Measurements from ENCODE around the gene DIP2B. TPM values are rescaled to one million over a fixed set of nuclear protein-coding genes. Genes with fewer than 3 reads are reported as not detected.
"Not testable (repeated sequence)": the region's sequence is repeated elsewhere in the genome, so short reads cannot be mapped to it uniquely, and the experiment has no call there.

DIP2B gene
- polyA plus RNA-seq, 1 of the 3 experiments (the other 2 are of a cell fraction) = 6.6 TPM

GRCh38 chr12:50679612-50680011 lies 174.8 kb downstream of the DIP2B start:
- Histone ChIP-seq H3K27me3 (ENCODE audit: insufficient read depth) (no peaks in the 10 kb centered on the region), H3K27ac (ENCODE audit: low read depth in 2 of 2, low read length in 1 of 2) (no peak overlapping the region), H3K9me3 (no peaks in the 10 kb centered on the region), H3K4me3 (ENCODE audit: low read depth in 2 of 2, low read length in 1 of 2) (no peak overlapping the region), H3K4me1 (ENCODE audit: control insufficient read depth in 1 of 2, insufficient read depth in 2 of 2, low read depth in 1 of 2, low read length in 1 of 2) (no peaks in the 10 kb centered on the region), H4K20me1 (ENCODE audit: insufficient read depth) (no peaks in the 10 kb centered on the region), H3K79me2 (ENCODE audit: insufficient read depth) (no peaks in the 10 kb centered on the region), H3K9me2 (no peaks in the 10 kb centered on the region), H3K36me3 (replicated peaks in 1 of 2; ENCODE audit: control insufficient read depth in 1 of 2, insufficient read depth in 2 of 2, low read length in 1 of 2) (peaks cover 27 to 41% of the 10 kb centered on the region in 2 experiments), H2AFZ (ENCODE audit: low read depth) (no peak overlapping the region), H3K4me2 (no peak overlapping the region), H3F3A (replicated peaks; ENCODE audit: insufficient read depth) (peaks cover 4% of the 10 kb centered on the region), H3K9ac (no peak overlapping the region)
- WGBS (ENCODE audit: low lambda C conversion rate) = 94% methylated on average over 1 of the region's 1 CpG
- POLR2A ChIA-PET = no interaction called here
- CTCF ChIA-PET = interaction anchor here (1.0 to 1.1 kb wide), 2 partner anchors 42 to 175 kb away, joined by 3 to 8 read pairs; partner anchors contain the start of gene DIP2B
- no peak for DNase-seq
- TF ChIP-seq REST (IDR thresholded peaks at IDR 0.05; ENCODE audit: low read depth, low read length) = no peak
- no peak for TF ChIP-seq NFIC (IDR thresholded peaks at IDR 0.05; ENCODE audit: borderline replicate concordance)
- no peak for TF ChIP-seq USF1 (IDR thresholded peaks at IDR 0.05; ENCODE audit: borderline replicate concordance, low read depth)
- TF ChIP-seq TEAD4 (IDR thresholded peaks at IDR 0.05; ENCODE audit: borderline replicate concordance, insufficient read depth) = no peak
- no peak for TF ChIP-seq RFX5 (IDR thresholded peaks at IDR 0.05; ENCODE audit: low read length)
- TF ChIP-seq, protein P1, sequence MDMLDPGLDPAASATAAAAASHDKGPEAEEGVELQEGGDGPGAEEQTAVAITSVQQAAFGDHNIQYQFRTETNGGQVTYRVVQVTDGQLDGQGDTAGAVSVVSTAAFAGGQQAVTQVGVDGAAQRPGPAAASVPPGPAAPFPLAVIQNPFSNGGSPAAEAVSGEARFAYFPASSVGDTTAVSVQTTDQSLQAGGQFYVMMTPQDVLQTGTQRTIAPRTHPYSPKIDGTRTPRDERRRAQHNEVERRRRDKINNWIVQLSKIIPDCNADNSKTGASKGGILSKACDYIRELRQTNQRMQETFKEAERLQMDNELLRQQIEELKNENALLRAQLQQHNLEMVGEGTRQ (IDR thresholded peaks at IDR 0.05; ENCODE audit: borderline replicate concordance, low read depth, low read length) = no peak
- no peak for TF ChIP-seq MAX (IDR thresholded peaks at IDR 0.05; ENCODE audit: low read depth)
- TF ChIP-seq TCF12 (IDR thresholded peaks at IDR 0.05) = no peak
- TF ChIP-seq ELF1 (IDR thresholded peaks at IDR 0.05) = no peak
- TF ChIP-seq RCOR1 (IDR thresholded peaks at IDR 0.05; ENCODE audit: low read length) = no peak
- TF ChIP-seq FOSL2 (IDR thresholded peaks at IDR 0.05; ENCODE audit: borderline replicate concordance, low read depth) = no peak
- TF ChIP-seq GATA2 (CRISPR knock-in tag; IDR thresholded peaks at IDR 0.05) = no peak
- TF ChIP-seq, protein P2, sequence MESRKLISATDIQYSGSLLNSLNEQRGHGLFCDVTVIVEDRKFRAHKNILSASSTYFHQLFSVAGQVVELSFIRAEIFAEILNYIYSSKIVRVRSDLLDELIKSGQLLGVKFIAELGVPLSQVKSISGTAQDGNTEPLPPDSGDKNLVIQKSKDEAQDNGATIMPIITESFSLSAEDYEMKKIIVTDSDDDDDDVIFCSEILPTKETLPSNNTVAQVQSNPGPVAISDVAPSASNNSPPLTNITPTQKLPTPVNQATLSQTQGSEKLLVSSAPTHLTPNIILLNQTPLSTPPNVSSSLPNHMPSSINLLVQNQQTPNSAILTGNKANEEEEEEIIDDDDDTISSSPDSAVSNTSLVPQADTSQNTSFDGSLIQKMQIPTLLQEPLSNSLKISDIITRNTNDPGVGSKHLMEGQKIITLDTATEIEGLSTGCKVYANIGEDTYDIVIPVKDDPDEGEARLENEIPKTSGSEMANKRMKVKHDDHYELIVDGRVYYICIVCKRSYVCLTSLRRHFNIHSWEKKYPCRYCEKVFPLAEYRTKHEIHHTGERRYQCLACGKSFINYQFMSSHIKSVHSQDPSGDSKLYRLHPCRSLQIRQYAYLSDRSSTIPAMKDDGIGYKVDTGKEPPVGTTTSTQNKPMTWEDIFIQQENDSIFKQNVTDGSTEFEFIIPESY (IDR thresholded peaks at IDR 0.05; ENCODE audit: borderline replicate concordance, low read depth) = no peak
- TF ChIP-seq, protein P3, sequence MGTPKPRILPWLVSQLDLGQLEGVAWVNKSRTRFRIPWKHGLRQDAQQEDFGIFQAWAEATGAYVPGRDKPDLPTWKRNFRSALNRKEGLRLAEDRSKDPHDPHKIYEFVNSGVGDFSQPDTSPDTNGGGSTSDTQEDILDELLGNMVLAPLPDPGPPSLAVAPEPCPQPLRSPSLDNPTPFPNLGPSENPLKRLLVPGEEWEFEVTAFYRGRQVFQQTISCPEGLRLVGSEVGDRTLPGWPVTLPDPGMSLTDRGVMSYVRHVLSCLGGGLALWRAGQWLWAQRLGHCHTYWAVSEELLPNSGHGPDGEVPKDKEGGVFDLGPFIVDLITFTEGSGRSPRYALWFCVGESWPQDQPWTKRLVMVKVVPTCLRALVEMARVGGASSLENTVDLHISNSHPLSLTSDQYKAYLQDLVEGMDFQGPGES (IDR thresholded peaks at IDR 0.05; ENCODE audit: low read depth, low read length) = no peak
- no peak for TF ChIP-seq SIN3A (IDR thresholded peaks at IDR 0.05; ENCODE audit: borderline replicate concordance, low read depth, low read length)
- TF ChIP-seq POLR2AphosphoS5 (IDR thresholded peaks at IDR 0.05; ENCODE audit: low read depth, low read length) = no peak
- TF ChIP-seq TAF1 (IDR thresholded peaks at IDR 0.05; ENCODE audit: borderline replicate concordance, low read depth, low read length) = no peak
- TF ChIP-seq RXRA (IDR thresholded peaks at IDR 0.05; ENCODE audit: borderline replicate concordance, low read depth) = no peak
- TF ChIP-seq RAD21 (IDR thresholded peaks at IDR 0.05; ENCODE audit: low read length) = no peak
- no peak for TF ChIP-seq FOXM1 (IDR thresholded peaks at IDR 0.05; ENCODE audit: low read depth)

GRCh38 chr12:50681064-50681463 lies 176.3 kb downstream of the DIP2B start:
- CTCF ChIA-PET; H3K9ac ChIP-seq; H3K27me3 ChIP-seq (ENCODE audit: insufficient read depth); H3K27ac ChIP-seq (ENCODE audit: low read depth in 2 of 2, low read length in 1 of 2); POLR2A ChIA-PET; H4K20me1 ChIP-seq (ENCODE audit: insufficient read depth); H3K9me3 ChIP-seq; H3F3A ChIP-seq (replicated peaks; ENCODE audit: insufficient read depth); DNase-seq; H3K4me2 ChIP-seq; H3K79me2 ChIP-seq (ENCODE audit: insufficient read depth); H3K4me3 ChIP-seq (ENCODE audit: low read depth in 2 of 2, low read length in 1 of 2); H3K4me1 ChIP-seq (ENCODE audit: control insufficient read depth in 1 of 2, insufficient read depth in 2 of 2, low read depth in 1 of 2, low read length in 1 of 2); H3K9me2 ChIP-seq; H2AFZ ChIP-seq (ENCODE audit: low read depth): not testable (repeated sequence)
- H3K36me3 ChIP-seq (replicated peaks in 1 of 2; ENCODE audit: control insufficient read depth in 1 of 2, insufficient read depth in 2 of 2, low read length in 1 of 2) = peaks cover 18 to 38% of the 10 kb centered on the region in 2 experiments
- WGBS (ENCODE audit: low lambda C conversion rate) = 98% methylated on average over 3 of the region's 3 CpGs
